ENCODE measurements around the gene ZC3H7B.

DNA sequence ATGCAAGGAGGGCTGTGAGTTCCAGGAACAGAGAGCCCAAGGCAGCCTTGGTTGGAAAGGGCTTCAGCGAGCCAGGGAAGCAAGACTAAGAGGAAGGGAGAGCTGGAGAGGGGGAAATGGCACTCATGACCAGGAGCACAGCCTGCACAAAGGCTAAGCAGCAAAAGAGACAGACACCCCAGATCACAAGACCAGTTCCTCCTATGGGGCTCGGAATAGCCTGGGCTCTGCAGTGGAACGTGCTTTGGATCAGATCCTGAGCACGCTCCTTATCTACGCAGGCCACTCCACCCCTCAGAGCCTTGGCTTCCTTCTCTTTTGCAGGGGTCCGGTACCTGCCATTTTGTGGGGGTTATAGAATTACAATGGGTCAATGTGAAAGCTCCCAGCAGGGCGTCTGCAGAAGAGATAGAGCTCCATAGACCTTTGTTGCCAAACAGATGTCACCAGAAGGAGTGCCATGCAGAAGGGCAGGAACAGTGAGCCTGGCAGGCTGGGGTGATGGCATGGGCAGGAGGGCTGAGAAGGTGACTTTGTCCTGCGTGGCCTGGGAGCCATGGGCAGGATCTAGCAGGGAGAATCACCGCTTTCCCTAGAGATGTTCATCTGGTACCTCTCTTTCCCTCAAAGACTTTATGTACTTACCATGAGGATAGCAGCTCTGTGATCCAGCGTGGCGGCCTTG is 33.8 kb downstream of the ZC3H7B start:
- TF ChIP-seq, protein P1, sequence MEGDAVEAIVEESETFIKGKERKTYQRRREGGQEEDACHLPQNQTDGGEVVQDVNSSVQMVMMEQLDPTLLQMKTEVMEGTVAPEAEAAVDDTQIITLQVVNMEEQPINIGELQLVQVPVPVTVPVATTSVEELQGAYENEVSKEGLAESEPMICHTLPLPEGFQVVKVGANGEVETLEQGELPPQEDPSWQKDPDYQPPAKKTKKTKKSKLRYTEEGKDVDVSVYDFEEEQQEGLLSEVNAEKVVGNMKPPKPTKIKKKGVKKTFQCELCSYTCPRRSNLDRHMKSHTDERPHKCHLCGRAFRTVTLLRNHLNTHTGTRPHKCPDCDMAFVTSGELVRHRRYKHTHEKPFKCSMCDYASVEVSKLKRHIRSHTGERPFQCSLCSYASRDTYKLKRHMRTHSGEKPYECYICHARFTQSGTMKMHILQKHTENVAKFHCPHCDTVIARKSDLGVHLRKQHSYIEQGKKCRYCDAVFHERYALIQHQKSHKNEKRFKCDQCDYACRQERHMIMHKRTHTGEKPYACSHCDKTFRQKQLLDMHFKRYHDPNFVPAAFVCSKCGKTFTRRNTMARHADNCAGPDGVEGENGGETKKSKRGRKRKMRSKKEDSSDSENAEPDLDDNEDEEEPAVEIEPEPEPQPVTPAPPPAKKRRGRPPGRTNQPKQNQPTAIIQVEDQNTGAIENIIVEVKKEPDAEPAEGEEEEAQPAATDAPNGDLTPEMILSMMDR (IDR thresholded peaks at IDR 0.05) = no peak
- TF ChIP-seq POLR2A (IDR thresholded peaks at IDR 0.05) = no peak
